Neural cell (in vitro differentiated cells): ENCODE results near the gene RAD51B.

ENCODE experiments used
- EZH2 ChIP-seq: fragments of 200-600, 300-800 bp; shearing (Covaris generic), sonication (generic); IDR thresholded peaks from 2 replicates; pipeline ENCODE4 v1.6.1; 2014; ENCODE audit warnings: antibody characterized with exemption, low read length, borderline replicate concordance, mild to moderate bottlenecking; ENCODE audit not compliant: insufficient read depth, poor library complexity, severe bottlenecking
- POLR2AphosphoS5 ChIP-seq: IDR thresholded peaks from 2 replicates; pipeline ENCODE4 v1.6.1; 2012
- SMC3 ChIP-seq: fragments of 450-650 bp; conservative IDR thresholded peaks from 2 replicates; pipeline ENCODE4 v1.6.1; 2014; ENCODE audit warnings: antibody characterized with exemption, mild to moderate bottlenecking, moderate library complexity; ENCODE audit not compliant: poor library complexity
- TF ChIP-seq, protein P1 (sequence below): fragments of 450-650 bp; IDR thresholded peaks from 2 replicates; pipeline ENCODE4 v1.5.1; 2014; ENCODE audit warnings: antibody characterized with exemption, mild to moderate bottlenecking, moderate library complexity; ENCODE audit not compliant: poor library complexity, severe bottlenecking
- TF ChIP-seq, protein P2 (sequence below): IDR thresholded peaks from 2 replicates; pipeline ENCODE4 v1.6.1; 2012; ENCODE audit warnings: borderline replicate concordance

DNA sequence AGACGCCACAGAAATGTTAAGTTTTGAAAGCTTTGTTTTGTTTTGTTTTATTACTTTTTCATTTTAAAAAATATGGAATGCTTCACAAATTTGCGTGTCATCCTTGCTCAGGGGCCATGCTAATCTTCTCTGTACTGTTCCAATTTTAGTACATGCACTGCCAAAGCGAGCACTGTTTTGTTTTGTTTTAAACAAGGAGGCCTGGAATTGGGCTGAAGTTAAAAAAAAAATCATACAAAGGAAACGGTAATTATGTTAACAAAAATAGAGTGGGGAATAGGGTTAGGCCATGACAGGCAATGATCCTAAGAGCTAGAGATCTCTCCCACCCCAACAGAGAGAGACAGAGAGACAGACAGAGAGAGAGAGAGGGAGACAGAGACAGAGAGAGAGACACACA is 916.3 kb downstream of the RAD51B start:
- TF ChIP-seq, protein P1, sequence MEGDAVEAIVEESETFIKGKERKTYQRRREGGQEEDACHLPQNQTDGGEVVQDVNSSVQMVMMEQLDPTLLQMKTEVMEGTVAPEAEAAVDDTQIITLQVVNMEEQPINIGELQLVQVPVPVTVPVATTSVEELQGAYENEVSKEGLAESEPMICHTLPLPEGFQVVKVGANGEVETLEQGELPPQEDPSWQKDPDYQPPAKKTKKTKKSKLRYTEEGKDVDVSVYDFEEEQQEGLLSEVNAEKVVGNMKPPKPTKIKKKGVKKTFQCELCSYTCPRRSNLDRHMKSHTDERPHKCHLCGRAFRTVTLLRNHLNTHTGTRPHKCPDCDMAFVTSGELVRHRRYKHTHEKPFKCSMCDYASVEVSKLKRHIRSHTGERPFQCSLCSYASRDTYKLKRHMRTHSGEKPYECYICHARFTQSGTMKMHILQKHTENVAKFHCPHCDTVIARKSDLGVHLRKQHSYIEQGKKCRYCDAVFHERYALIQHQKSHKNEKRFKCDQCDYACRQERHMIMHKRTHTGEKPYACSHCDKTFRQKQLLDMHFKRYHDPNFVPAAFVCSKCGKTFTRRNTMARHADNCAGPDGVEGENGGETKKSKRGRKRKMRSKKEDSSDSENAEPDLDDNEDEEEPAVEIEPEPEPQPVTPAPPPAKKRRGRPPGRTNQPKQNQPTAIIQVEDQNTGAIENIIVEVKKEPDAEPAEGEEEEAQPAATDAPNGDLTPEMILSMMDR = no peak
- TF ChIP-seq, protein P2, sequence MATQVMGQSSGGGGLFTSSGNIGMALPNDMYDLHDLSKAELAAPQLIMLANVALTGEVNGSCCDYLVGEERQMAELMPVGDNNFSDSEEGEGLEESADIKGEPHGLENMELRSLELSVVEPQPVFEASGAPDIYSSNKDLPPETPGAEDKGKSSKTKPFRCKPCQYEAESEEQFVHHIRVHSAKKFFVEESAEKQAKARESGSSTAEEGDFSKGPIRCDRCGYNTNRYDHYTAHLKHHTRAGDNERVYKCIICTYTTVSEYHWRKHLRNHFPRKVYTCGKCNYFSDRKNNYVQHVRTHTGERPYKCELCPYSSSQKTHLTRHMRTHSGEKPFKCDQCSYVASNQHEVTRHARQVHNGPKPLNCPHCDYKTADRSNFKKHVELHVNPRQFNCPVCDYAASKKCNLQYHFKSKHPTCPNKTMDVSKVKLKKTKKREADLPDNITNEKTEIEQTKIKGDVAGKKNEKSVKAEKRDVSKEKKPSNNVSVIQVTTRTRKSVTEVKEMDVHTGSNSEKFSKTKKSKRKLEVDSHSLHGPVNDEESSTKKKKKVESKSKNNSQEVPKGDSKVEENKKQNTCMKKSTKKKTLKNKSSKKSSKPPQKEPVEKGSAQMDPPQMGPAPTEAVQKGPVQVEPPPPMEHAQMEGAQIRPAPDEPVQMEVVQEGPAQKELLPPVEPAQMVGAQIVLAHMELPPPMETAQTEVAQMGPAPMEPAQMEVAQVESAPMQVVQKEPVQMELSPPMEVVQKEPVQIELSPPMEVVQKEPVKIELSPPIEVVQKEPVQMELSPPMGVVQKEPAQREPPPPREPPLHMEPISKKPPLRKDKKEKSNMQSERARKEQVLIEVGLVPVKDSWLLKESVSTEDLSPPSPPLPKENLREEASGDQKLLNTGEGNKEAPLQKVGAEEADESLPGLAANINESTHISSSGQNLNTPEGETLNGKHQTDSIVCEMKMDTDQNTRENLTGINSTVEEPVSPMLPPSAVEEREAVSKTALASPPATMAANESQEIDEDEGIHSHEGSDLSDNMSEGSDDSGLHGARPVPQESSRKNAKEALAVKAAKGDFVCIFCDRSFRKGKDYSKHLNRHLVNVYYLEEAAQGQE = no peak
- TF ChIP-seq EZH2 (no peak), SMC3 (no peak), POLR2AphosphoS5 (no peak)
